Skeletal muscle tissue (tissue), 4 donors: ENCODE measurements around the gene ETF1. TPM values are rescaled to one million over a fixed set of nuclear protein-coding genes. Genes with fewer than 3 reads are reported as not detected.
A peak's percentile ranks its signal among the peaks of the same experiment; 100 is the strongest.

ENCODE experiments used
- H3K27ac ChIP-seq: one replicate; pipeline ENCODE4 v1.7.0; 2013; ENCODE audit warnings: mild to moderate bottlenecking, low read depth, low read length, inconsistent platforms
- H3K27me3 ChIP-seq, 3 donors: one replicate each; pipeline ENCODE4 v1.7.0; 2013; ENCODE audit warnings: low read length in 3 of 3; ENCODE audit not compliant: control insufficient read depth in 3 of 3, insufficient read depth in 3 of 3
- H3K36me3 ChIP-seq, 3 donors: one replicate each; pipeline ENCODE4 v1.7.0; 2013; ENCODE audit warnings: low read length in 3 of 3; ENCODE audit not compliant: control insufficient read depth in 3 of 3, insufficient read depth in 3 of 3
- H3K4me1 ChIP-seq, 3 donors: one replicate each; pipeline ENCODE4 v1.7.0; 2013; ENCODE audit warnings: low read length in 3 of 3, mild to moderate bottlenecking in 3 of 3; ENCODE audit not compliant: control insufficient read depth in 3 of 3, insufficient read depth in 3 of 3
- H3K4me3 ChIP-seq, 3 donors: one replicate each; pipeline ENCODE4 v1.7.0; 2013; ENCODE audit warnings: low read length in 3 of 3
- H3K9ac ChIP-seq, 3 donors: one replicate each; pipeline ENCODE4 v1.7.0; 2013; ENCODE audit warnings: low read length in 3 of 3, mild to moderate bottlenecking in 3 of 3, moderate library complexity in 2 of 3, low read depth in 1 of 3
- H3K9me3 ChIP-seq, 3 donors: one replicate each; pipeline ENCODE4 v1.7.0; 2013; ENCODE audit warnings: low read length in 3 of 3; ENCODE audit not compliant: control insufficient read depth in 3 of 3
- total RNA-seq: library from RNA; depleted of rRNA; stranded (reverse); fragments of >200 nt; gene quantifications from one replicate; pipeline ENCODE4 v1.2.3, GENCODE V29; 2014
- donor health status: Osteomylitis.

ETF1 gene
- total RNA-seq, 1 donor from 2014 or later = 45.4 TPM

DNA sequence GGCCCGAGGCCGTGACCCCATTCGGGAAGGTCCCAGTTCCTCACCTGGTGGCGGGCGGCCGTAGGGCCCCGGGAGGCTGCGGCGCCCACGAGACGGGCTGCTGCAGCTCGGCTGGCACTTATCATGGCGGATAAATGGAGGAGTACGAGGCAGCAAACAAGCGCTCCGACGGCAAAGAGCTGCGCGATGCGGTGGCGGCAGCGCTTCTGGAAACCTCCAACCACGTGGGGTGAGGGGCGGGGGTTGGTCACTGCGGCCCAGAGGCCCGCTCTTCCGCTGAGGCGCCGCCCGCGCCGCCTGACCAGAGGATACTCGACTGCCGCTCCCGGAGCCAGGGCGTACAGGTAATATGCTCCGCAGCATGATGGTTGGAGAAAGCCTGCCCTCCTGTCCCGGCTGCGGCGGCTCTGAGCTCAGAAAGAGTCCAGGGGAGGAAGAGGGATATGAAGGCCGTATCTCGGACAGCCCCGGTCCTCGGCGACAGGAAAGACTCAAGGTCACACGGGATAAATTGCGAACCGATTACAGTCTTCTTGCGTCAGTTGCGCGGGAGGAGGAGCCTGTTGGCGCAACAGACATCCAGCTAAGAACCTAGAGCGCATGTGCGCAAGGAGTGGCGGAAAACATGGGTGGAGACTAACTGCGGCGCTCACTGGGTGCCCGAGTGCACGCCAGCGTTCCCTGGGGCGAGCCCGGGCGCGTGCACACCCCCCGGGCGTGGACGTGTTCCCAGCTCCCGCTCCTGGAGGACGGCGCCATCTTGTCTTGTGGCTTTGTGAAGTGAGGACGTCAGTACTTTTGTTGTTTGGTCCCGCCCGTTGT lies 32.4 kb upstream of the ETF1 start, which contains the start of gene HSPA9:
HSPA9 (minus strand) TSS at position 208 of the 822 bp plus-strand sequence; CDS start at position 125, 83 bp downstream.
- peak within 1 kb of the TSS; percentile 96 to 100 (median 99) for H3K4me3 ChIP-seq
- H3K27me3 ChIP-seq = no peaks in the 10 kb centered on the region
- H3K27ac ChIP-seq = peak within 1 kb of the TSS; percentile 100
- no peaks in the 10 kb centered on the region for H3K9me3 ChIP-seq
- peaks cover 6 to 13% (median 12%) of the 10 kb centered on the region in 3 donors for H3K4me1 ChIP-seq
- peak within 1 kb of the TSS; percentile 99 to 100 (median 100) for H3K9ac ChIP-seq
- peaks cover 27 to 29% (median 27%) of the 10 kb centered on the region in 3 donors for H3K36me3 ChIP-seq

DNA sequence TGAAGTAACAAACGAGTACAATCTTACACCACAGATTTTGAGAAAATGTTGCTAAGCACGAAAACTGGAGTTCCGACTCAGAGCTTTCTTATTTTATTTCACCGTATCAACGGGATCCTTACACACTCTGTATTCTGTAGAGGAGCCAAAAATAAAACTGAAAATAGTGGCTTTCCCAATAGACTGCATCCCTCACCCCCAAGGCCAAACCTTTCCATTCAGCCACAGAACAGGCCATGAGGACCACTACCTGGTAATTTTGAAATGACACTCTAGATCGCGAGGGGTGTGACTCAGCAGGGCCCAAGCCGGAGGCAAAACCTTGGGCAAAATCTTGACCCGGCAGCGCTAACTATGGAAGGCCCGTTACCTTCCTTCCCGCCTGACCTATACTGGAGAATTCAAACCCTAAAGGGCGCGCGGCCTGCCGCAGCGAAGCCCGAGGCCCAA lies 31.7 kb upstream of the ETF1 start:
- Histone ChIP-seq H3K36me3 (peaks cover 33 to 34% (median 34%) of the 10 kb centered on the region in 3 donors), H3K27ac (peak overlapping the region; percentile 100), H3K9ac (peak overlapping the region; percentile 99 to 100 (median 100)), H3K4me1 (peaks cover 6 to 13% (median 12%) of the 10 kb centered on the region in 3 donors), H3K4me3 (peak overlapping the region; percentile 96 to 100 (median 99)), H3K9me3 (no peaks in the 10 kb centered on the region), H3K27me3 (no peaks in the 10 kb centered on the region)

DNA sequence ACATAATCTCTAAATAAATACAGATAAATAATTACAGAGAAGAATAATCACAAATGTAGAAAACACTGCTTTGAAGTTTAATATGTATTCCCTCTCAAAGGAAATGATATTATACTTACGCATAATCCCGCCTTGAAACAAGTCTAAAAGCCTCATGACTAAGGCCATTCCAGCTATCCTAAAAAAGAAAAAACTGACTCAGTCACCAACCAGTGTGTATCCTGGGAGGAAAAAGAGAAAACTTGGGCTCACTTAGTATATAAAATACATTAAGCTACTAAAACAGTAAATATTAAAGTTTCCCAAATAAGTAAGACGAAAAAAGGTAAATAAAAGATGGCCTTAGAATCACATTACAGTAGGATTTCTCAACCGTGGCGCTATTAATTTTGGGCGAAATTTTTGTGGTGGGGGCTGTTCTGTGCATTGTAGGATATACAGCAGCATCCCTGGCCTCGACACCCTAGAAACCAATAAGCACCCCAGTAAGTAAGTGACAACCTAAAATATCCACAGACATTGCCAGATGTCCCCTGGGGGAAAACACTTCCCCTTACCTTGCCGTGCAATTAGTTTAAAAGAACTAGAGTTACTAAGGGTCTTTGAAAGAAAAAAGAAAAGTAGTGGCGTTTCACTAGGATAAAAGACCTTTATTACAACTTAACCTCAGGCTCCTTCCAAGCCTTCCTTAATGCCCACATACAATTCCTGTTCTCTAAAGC lies 31.1 kb upstream of the ETF1 start:
- Histone ChIP-seq H3K27ac (peak overlapping the region; percentile 100), H3K27me3 (no peaks in the 10 kb centered on the region), H3K4me3 (peak overlapping the region; percentile 96 to 100 (median 99)), H3K36me3 (peaks cover 36 to 40% (median 40%) of the 10 kb centered on the region in 3 donors), H3K9me3 (no peaks in the 10 kb centered on the region), H3K4me1 (peaks cover 6 to 13% (median 12%) of the 10 kb centered on the region in 3 donors), H3K9ac (peak overlapping the region; percentile 99 to 100 (median 100))

DNA sequence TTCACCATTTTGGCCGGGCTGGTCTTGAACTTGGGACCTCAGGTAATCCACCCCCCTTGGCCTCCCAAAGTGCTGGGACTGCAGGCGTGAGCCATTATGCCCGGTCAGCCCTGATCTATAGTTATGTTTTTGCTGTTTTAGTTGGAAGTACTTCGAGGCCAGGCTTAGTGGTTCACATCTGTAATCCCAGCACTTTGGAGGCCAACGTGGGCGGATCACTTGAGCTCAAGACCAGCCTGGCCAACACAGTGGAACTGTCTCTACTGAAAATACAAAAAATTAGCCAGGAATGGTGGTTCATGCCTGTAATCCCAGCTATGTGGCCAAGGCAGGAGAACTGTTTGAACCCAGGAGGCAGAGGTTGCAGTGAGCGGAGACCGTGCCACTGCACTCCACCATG lies 30.2 kb upstream of the ETF1 start:
- peaks cover 6 to 13% (median 12%) of the 10 kb centered on the region in 3 donors for H3K4me1 ChIP-seq
- peak overlapping the region in 1 of 3 donors; percentile 45 for H3K9ac ChIP-seq
- no peak overlapping the region for H3K27ac ChIP-seq
- no peak overlapping the region for H3K4me3 ChIP-seq
- H3K36me3 ChIP-seq = peaks cover 42 to 48% (median 46%) of the 10 kb centered on the region in 3 donors
- no peaks in the 10 kb centered on the region for H3K27me3 ChIP-seq
- H3K9me3 ChIP-seq = no peaks in the 10 kb centered on the region

DNA sequence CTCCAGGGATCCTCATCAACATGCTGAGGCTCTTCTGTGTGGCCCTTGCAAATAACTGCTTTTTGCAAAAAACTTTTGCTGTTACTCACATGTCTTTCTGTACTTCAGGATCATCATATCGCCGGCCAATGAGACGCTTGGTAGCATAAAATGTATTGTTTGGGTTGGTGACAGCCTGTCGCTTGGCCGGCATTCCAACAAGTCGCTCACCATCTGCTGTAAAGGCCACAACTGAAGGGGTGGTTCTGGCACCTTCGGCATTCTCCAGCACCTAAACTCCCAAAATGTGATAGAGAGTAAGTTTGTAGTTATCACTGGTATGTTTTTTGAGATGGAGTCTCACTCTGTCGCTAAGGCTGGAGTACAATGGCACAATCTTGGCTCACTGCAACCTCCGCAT lies 27.8 kb upstream of the ETF1 start:
- peaks cover 64 to 72% (median 64%) of the 10 kb centered on the region in 3 donors for H3K36me3 ChIP-seq
- no peak overlapping the region for H3K4me3 ChIP-seq
- H3K9ac ChIP-seq = no peak overlapping the region
- H3K27ac ChIP-seq = no peak overlapping the region
- no peaks in the 10 kb centered on the region for H3K9me3 ChIP-seq
- peaks cover 6 to 11% (median 10%) of the 10 kb centered on the region in 3 donors for H3K4me1 ChIP-seq
- no peaks in the 10 kb centered on the region for H3K27me3 ChIP-seq

DNA sequence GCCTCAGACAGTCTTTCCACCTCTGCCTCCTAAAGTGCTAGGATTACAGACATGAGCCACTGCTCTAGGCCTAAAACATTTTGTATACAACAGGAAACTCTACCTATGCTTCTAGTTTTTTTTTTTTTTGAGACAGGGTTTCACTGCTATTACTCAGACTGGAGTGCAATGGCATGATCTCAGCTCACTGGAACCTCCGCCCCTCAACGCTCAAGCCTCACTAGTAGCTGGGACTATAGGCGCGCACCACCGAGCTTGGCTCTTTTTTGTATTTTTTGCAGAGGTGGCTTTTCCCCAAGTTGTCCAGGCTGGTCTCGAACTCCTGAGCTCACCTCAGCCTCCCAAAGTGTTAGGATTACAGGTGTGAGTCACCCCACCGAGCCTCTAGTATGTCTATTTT lies 26.7 kb upstream of the ETF1 start:
- Histone ChIP-seq H3K4me3 (no peak overlapping the region), H3K27ac (no peak overlapping the region), H3K36me3 (peaks cover 70 to 82% (median 75%) of the 10 kb centered on the region in 3 donors), H3K9me3 (no peaks in the 10 kb centered on the region), H3K9ac (no peak overlapping the region), H3K4me1 (peaks cover 5 to 11% (median 10%) of the 10 kb centered on the region in 3 donors), H3K27me3 (no peaks in the 10 kb centered on the region)

DNA sequence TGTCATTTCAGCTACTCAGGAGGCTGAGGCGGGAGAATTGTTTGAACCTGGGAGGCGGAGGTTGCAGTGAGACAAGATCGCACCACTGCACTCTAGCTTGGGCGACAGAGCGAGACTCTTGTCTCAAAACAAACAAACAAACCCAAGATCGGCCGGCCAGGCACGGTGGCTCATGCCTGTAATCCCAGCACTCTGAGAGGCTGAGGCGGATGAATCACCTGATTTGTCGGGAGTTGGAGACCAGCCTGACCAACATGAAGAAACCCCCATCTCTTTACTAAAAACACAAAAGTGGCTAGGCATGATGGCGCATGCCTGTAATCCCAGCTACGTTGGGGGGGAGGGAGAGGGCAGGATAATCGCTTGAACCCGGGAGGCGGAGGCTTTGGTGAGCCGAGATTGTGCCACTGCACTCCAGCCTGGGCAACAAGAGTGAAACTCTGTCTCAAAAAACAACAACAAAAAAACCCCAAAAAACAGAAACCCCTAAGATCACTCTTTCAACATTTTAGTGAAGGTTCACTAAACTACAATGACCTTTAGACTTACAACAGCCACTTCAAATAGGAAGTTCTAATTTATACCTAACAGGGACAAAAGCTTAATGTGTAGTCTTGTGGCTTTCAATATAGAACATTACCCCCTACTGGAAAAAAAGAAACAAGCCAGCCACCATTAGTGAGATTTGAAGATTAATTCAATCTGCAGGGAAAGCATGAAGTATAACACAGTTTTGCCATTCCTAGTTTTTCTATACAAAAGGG lies 25.2 kb upstream of the ETF1 start:
- no peak overlapping the region for H3K9ac ChIP-seq
- H3K4me3 ChIP-seq = no peak overlapping the region
- H3K27me3 ChIP-seq = no peaks in the 10 kb centered on the region
- H3K9me3 ChIP-seq = no peaks in the 10 kb centered on the region
- peaks cover 78 to 88% (median 83%) of the 10 kb centered on the region in 3 donors for H3K36me3 ChIP-seq
- H3K4me1 ChIP-seq = peaks cover 0 to under 1% (median 0%) of the 10 kb centered on the region in 3 donors
- no peak overlapping the region for H3K27ac ChIP-seq

DNA sequence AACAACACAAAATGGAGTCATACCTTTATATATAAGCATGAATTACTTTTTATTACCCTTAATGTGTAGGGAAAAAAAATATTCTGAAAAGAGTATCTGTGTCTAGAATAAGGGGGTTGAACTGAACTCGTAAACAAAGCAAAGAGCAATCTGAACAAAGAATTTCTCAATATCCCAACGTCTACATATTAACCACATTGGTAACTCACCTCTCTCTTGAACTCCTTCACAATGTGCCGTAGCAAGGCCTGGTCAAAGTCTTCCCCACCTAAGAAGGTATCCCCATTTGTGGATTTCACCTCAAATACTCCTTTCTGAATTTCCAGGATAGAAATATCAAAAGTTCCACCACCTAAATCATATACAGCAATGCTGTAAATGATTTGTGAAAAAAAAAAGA lies 23.8 kb upstream of the ETF1 start:
- Histone ChIP-seq H3K4me3 (no peak overlapping the region), H3K36me3 (peaks cover 66 to 80% (median 80%) of the 10 kb centered on the region in 3 donors), H3K9me3 (no peaks in the 10 kb centered on the region), H3K27me3 (no peaks in the 10 kb centered on the region), H3K9ac (no peak overlapping the region), H3K4me1 (no peaks in the 10 kb centered on the region), H3K27ac (no peak overlapping the region)

DNA sequence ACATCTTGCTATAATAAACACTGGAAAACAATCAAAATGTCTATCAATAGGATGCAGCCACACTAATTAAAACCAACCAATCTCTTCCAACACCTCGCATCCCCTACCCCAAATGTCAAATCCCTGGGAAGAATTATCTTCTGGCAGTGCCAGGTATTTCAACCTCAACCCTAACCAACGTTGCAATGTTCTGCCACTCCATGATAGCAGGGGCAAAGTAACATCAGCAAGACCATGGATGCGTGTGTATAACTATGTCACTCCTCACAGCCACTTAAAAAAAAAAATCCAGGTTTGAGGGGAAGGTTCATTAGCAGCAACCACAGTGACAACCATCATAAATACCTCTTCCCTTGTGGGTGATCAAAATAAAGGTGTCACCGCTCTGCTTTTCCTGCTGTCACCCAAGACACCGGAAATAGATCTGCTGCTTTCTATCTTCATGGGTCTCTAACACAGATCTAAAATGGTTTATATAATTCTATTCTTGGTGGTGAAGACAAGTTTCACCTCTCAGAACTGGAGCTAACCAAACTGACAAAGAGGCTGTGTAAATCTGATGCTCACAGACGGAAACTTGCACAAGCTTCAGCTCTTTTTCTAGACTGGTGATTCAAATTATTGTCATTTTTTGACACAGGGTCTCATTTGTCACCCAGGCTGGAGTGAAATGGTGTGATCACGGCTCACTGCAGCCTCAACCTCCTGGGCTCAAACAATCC lies 22.2 kb upstream of the ETF1 start:
- H3K27ac ChIP-seq = no peak overlapping the region
- H3K4me1 ChIP-seq = no peaks in the 10 kb centered on the region
- no peak overlapping the region for H3K9ac ChIP-seq
- no peaks in the 10 kb centered on the region for H3K27me3 ChIP-seq
- no peaks in the 10 kb centered on the region for H3K9me3 ChIP-seq
- peaks cover 68 to 82% (median 78%) of the 10 kb centered on the region in 3 donors for H3K36me3 ChIP-seq
- H3K4me3 ChIP-seq = no peak overlapping the region
